ENCODE data around the gene MLST8.
"Not testable (repeated sequence)": the region's sequence is repeated elsewhere in the genome, so short reads cannot be mapped to it uniquely, and the experiment has no call there.

MLST8 gene

DNA sequence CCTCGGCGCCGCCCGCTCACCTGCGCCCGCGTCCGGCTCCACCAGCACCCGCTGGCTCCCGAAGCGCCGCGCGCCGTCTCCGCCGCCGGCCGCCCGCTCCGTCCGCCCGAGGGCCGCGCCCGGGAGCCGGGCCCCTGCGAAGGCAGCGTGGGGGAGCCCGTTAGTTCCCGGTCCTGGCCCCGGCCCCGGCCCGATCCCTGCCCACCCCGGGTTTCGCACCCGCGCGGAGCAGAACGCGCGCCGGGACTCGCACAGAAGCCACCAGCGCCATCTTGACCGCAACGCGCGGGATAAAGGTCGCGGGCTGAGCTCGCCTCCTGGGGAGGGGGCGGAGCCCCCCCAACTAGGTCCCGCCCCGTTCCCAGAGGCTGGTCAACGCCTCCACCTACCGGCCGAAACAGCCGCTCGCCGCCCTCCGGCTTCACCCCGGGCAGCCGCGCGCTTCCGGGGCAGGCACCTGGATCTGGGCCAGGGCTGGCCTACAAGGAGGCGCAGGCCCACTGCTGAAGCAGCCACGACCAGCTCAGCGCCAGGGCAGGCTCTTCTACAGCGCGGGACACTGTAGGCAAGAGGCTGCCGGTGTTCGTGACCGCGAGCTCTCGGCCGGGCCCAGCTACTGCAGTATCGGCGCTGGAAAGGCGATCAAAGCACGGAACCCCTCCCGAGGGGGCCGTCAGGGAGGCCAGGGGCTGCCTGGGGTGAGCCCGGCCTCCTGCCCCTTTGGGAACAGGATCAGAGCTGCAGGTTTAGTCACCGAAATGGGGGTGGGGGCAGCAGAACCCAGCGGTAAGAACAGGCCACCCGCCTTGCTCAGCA lies 46.2 kb downstream of the MLST8 start, which contains the start of gene ECI1:
TSS of gene ECI1 (minus strand) at position 292 of the 816 bp plus-strand sequence. CDS start at position 271, 21 bp downstream.
- peak within 1 kb of the TSS; percentile 92 for H3K4me3 Mint-ChIP-seq
- H3K36me3 Mint-ChIP-seq = peaks cover 28% of the 10 kb centered on the region

DNA sequence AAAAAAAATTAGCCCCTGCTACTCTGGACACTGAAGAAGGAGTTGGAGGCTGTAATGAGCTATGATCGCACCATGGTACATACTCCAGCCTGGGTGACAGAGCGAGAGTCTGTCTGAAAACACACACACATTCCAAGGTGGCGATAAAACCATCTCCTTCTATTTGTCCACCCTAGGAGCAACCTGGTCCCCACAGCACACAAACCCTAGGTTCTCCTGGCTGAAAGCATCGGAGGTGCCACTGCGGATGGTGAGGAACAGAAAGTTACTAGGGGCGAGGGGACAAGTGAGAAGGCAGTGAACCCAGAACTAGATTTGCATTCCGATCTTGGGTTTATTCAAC lies 47.5 kb downstream of the MLST8 start:
- peaks cover 29% of the 10 kb centered on the region for H3K4me1 Mint-ChIP-seq
- peak overlapping the region; percentile 87 for H3K27ac Mint-ChIP-seq
- H3K27me3 Mint-ChIP-seq = no peaks in the 10 kb centered on the region
- peak overlapping the region; percentile 35 for H3K4me3 Mint-ChIP-seq
- peak; percentile 20 for ATAC-seq
- no peaks in the 10 kb centered on the region for H3K9me3 Mint-ChIP-seq
- peaks cover 35% of the 10 kb centered on the region for H3K36me3 Mint-ChIP-seq

More for the DNA sequence above, 46.2 kb downstream of the MLST8 start, which contains the start of gene ECI1:
- peak; percentile 96 for ATAC-seq
- H3K9me3 Mint-ChIP-seq = no peaks in the 10 kb centered on the region
- peak within 1 kb of the TSS; percentile 87 for H3K27ac Mint-ChIP-seq
- no peaks in the 10 kb centered on the region for H3K27me3 Mint-ChIP-seq
- H3K4me1 Mint-ChIP-seq = peaks cover 29% of the 10 kb centered on the region

DNA sequence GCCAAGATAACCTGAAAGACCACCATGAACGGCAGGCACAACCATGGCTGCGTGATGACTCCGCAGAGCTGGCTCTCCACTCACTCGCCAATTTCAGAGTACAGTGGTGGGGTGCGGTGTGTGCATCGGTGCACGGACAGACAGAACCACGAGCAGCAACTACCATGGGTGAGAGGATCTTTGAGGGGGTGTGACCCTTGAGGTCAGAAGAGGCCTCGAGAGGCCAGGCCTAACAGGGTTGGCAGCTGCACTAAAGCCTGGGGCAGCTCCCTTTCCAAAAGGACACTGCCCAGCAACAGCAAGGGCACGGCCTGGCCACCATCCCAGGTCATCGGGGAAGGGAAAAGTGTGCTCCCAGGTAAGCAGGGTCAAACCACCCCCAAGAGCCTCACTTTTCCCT lies 48.0 kb downstream of the MLST8 start:
- H3K36me3 Mint-ChIP-seq = peaks cover 37% of the 10 kb centered on the region
- H3K4me1 Mint-ChIP-seq = peaks cover 29% of the 10 kb centered on the region
- peak overlapping the region; percentile 87 for H3K27ac Mint-ChIP-seq
- H3K27me3 Mint-ChIP-seq = no peaks in the 10 kb centered on the region
- H3K4me3 Mint-ChIP-seq = peak overlapping the region; percentile 35
- no peaks in the 10 kb centered on the region for H3K9me3 Mint-ChIP-seq
- ATAC-seq = no peak

DNA sequence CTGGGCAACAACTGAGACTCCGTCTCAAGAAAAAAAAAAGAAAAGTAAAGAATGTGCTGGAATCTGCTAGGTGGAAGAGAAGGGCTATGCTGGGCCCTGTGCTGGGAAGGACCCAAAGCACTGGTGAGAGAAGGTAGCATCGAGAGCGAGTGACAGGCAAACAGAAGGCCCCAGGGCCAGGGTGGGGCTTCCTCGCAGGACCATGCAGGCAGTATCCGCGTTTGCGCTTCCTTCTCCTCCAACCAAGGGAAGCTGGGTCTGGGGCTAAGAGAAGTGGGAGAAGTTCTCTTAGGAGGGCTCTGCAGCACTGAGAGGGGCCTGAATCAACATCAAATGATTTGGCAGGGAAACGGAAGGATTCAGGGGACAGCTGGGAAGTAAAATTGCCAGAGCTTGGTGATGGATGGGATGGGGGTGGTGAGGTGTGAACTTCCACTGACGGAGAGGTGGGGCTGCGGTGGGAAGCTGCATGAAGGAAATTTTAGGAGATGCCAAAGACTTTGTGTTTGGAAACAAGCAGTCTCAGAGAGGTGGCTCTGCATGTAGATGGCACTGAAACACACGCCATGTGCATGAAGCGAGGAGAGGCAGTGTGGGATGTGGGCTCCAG lies 51.4 kb downstream of the MLST8 start:
- H3K27me3 Mint-ChIP-seq = no peaks in the 10 kb centered on the region
- ATAC-seq = no peak
- H3K4me1 Mint-ChIP-seq = peaks cover 22% of the 10 kb centered on the region
- peak overlapping the region; percentile 24 for H3K27ac Mint-ChIP-seq
- H3K4me3 Mint-ChIP-seq = no peak overlapping the region
- no peaks in the 10 kb centered on the region for H3K9me3 Mint-ChIP-seq
- H3K36me3 Mint-ChIP-seq = peaks cover 46% of the 10 kb centered on the region

DNA sequence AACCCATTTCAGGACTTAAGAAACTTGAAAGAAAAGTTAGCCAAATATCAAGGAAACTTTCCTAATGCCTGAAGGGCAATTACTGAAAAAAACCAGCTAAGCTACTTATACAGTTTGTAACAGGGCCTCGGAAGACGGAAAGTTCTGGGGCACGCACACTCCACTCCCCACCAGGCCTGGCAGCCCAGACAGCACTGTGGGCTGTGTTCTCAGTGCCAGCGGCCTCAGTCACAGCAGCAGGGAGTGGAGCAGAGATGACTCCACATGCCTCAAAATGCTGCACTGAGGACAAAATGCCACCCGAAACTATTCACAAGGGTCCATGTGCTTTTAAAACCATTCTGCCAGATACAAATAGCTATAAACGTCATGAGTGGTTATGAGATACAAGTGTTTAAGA lies 52.5 kb downstream of the MLST8 start:
- ATAC-seq = no peak
- no peak overlapping the region for H3K4me3 Mint-ChIP-seq
- peaks cover 12% of the 10 kb centered on the region for H3K4me1 Mint-ChIP-seq
- no peak overlapping the region for H3K27ac Mint-ChIP-seq
- no peaks in the 10 kb centered on the region for H3K9me3 Mint-ChIP-seq
- H3K36me3 Mint-ChIP-seq = peaks cover 55% of the 10 kb centered on the region
- H3K27me3 Mint-ChIP-seq = no peaks in the 10 kb centered on the region

DNA sequence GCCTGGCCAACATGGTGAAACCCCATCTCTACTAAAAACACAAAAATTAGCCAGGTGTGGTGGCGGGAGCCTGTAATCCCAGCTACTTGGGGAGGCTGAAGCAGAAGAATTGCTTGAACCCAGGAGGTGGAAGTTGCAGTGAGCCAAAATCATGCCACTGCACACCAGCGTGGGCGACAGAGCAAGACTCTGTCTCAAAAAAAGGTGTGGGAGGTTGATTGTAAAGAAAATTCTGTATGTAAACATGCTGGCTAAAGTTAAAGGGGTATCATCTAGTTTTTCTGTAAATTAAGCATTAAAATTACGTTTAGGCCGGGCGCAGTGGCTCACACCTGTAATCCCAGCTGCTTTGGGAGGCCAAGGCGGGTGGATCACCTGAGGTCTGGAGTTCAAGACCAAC lies 53.3 kb downstream of the MLST8 start:
- not testable (repeated sequence) for ATAC-seq, H3K27ac Mint-ChIP-seq, H3K9me3 Mint-ChIP-seq, H3K4me1 Mint-ChIP-seq, H3K27me3 Mint-ChIP-seq, H3K4me3 Mint-ChIP-seq
- H3K36me3 Mint-ChIP-seq = peaks cover 55% of the 10 kb centered on the region

All from stimulated activated memory B cell treated with anti-CD40 and anti-IgM and Interleukin-4, amounts not matched to agents 10 μg/mL and 1 μg/mL and 100 μg/mL, for 72 hours (primary cell).